Measurements from ENCODE around the gene LAMA2.

DNA sequence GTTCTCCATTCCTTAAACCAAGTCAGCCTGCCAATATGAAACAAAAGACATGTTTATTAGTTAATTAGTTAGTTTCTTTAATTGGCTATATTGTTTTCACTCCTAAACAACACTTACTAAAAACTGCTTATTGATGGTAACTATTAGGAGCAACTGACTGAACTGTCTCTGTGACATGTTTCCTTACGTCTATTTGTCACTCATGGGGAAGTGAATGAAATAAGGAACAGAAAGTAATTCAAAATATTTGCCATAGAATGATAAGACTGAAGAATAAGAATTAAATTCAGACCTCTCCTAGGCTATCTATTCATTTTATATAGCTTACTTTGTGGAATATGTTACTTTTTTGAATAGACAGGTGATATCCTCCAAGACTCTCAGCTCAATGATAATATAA, 217.2 kb downstream of the LAMA2 start:
- TF ChIP-seq POLR2A (IDR thresholded peaks at IDR 0.05; ENCODE audit: low read length) (no peak), GATA1 (IDR thresholded peaks at IDR 0.05; ENCODE audit: low read depth, low read length) (no peak)

All from erythroblast (primary cell).